Panc1 (cell line): ENCODE measurements around the gene LRRFIP1. TPM values are rescaled to one million over a fixed set of nuclear protein-coding genes. Genes with fewer than 3 reads are reported as not detected.

Source experiments
- ATAC-seq: fragments of 200-7000 bp; cut with Tn5 transposase; 2 replicates; pipeline ENCODE4 v1.9.1; 2020; ENCODE audit warnings: mild to moderate bottlenecking, moderate library complexity
- BruUV-seq: library from RNA; stranded (reverse); fragments of 400-500 nt; replicated peaks from 2 replicates; lab custom pipeline; 2021; lab: Mats Ljungman, UMichigan
- CTCF ChIA-PET: fragments of 300-600 bp; sonication (Branson Sonifier 250); formaldehyde crosslinking; loops from one replicate; lab custom pipeline; 2022; ENCODE audit warnings: antibody characterized with exemption; lab: Charles Lee
- POLR2A ChIA-PET: fragments of 300-600 bp; sonication (Branson Sonifier 250); formaldehyde crosslinking; loops from one replicate; lab custom pipeline; 2022; ENCODE audit warnings: antibody characterized with exemption; lab: Charles Lee
- DNase-seq: peaks from one replicate; pipeline ENCODE4 v3.0.0-alpha.2; 2010; ENCODE audit warnings: low read depth, low spot score
- H3K27ac ChIP-seq: 2 replicates; pipeline ENCODE4 v1.5.1; 2011; ENCODE audit warnings: mild to moderate bottlenecking, low read length, inconsistent platforms
- H3K27me3 ChIP-seq: fragments of 200-500 bp; sonication (Bioruptor generic); 2 replicates; pipeline ENCODE4 v1.6.0; 2014; ENCODE audit warnings: low read length, inconsistent platforms; ENCODE audit not compliant: control insufficient read depth, insufficient read depth
- H3K36me3 ChIP-seq: fragments of 200-500 bp; sonication (Bioruptor generic); 2 replicates; pipeline ENCODE4 v1.5.1; 2014; ENCODE audit warnings: inconsistent platforms, mild to moderate bottlenecking, low read length, moderate library complexity; ENCODE audit not compliant: control insufficient read depth, insufficient read depth
- H3K4me1 ChIP-seq: 2 replicates; pipeline ENCODE4 v1.5.1; 2011; ENCODE audit warnings: inconsistent platforms, mild to moderate bottlenecking, low read length, moderate library complexity; ENCODE audit not compliant: control insufficient read depth, insufficient read depth
- H3K4me3 ChIP-seq, 2 experiments: 2 replicates each; pipeline ENCODE4 v1.5.1; 2011 to 2012; ENCODE audit warnings: low read depth in 2 of 2, low read length in 2 of 2, mild to moderate bottlenecking in 2 of 2, inconsistent platforms in 1 of 2, moderate library complexity in 1 of 2
- H3K9me3 ChIP-seq: fragments of 200-500 bp; sonication (Bioruptor generic); 2 replicates; pipeline ENCODE4 v1.5.1; 2014; ENCODE audit warnings: low read depth, mild to moderate bottlenecking, inconsistent platforms, low read length, moderate library complexity; ENCODE audit not compliant: control insufficient read depth, insufficient read depth
- CTCF ChIP-seq: fragments of 450-650 bp; IDR thresholded peaks from 2 replicates; pipeline ENCODE4 v1.5.1; 2017; ENCODE audit warnings: mild to moderate bottlenecking
- POLR2AphosphoS5 ChIP-seq: IDR thresholded peaks from 2 replicates; pipeline ENCODE4 v1.6.1; 2012; ENCODE audit warnings: mild to moderate bottlenecking, low read depth, low read length, moderate library complexity
- REST ChIP-seq, 2 experiments: IDR thresholded peaks; 2 replicates each; pipeline ENCODE4 v1.6.1; 2011 to 2012; ENCODE audit warnings: low read depth in 2 of 2, control low read depth in 1 of 2, low read length in 1 of 2, mild to moderate bottlenecking in 1 of 2, moderate library complexity in 1 of 2; ENCODE audit not compliant: insufficient read depth in 1 of 2
- SIN3A ChIP-seq: IDR thresholded peaks from 2 replicates; pipeline ENCODE4 v1.6.1; 2012; ENCODE audit warnings: low read depth, mild to moderate bottlenecking, low read length, moderate library complexity, borderline replicate concordance; ENCODE audit not compliant: insufficient read depth
- TCF7L2 ChIP-seq: IDR thresholded peaks from 2 replicates; pipeline ENCODE4 v1.6.1; 2011; ENCODE audit warnings: mild to moderate bottlenecking, low read depth, low read length, inconsistent platforms
- in situ Hi-C: cut with HindIII; loops from 2 replicates; pipeline ENCODE4 v1.10.0; 2016; ENCODE audit warnings: low sequenced_read_pairs, low pct_unique_long_range_greater_than_20kb
- intact Hi-C: fragments of 100-400 bp; cut with micrococcal nuclease; formaldehyde crosslinking; loops from one replicate; pipeline ENCODE4 v1.10.0; 2022; ENCODE audit not compliant: unreplicated experiment
- total RNA-seq: library from RNA; stranded (reverse); gene quantifications from one replicate; pipeline ENCODE4 v1.2.1, GENCODE V29; 2021; ENCODE audit not compliant: unreplicated experiment

LRRFIP1 gene
- total RNA-seq, 1 experiment from 2014 or later: 121 TPM

- DNase-seq (no peak), ATAC-seq (peak; percentile 50)
- Histone ChIP-seq H3K27ac (peak within 1 kb of the TSS; percentile 82), H3K27me3 (no peaks in the 10 kb centered on the region), H3K9me3 (no peaks in the 10 kb centered on the region), H3K4me1 (peaks cover 39% of the 10 kb centered on the region), H3K36me3 (no peaks in the 10 kb centered on the region; the same call in 1 of the 2 replicates), H3K4me3 (peak within 1 kb of the TSS; percentile 27 to 42)
- CTCF ChIA-PET: no interaction called here
- POLR2A ChIA-PET: interaction anchor here (0.6 to 0.7 kb wide), 3 partner anchors 45 to 89 kb away, joined by 3 to 6 read pairs (median 4); no protein-coding TSS in a partner anchor
- TF ChIP-seq CTCF (no peak), REST (IDR thresholded peaks at IDR 0.05; ENCODE audit: insufficient read depth in 1 of 2, low read depth in 2 of 2, low read length in 1 of 2) (no peak), SIN3A (no peak), TCF7L2 (no peak), POLR2AphosphoS5 (no peak)
- intact Hi-C loops: loop anchor here (10.0 kb wide), 1 partner anchor 154 kb away; no protein-coding TSS in a partner anchor
- in situ Hi-C loops: no loop called here
- no TSS peak for BruUV-seq
Measured at GRCh38 chr2:237590272-237591140, 36.9 kb upstream of the LRRFIP1 start, which contains the start of gene RAB17. TSS of gene RAB17 (minus strand) at chr2:237590734. CDS start at chr2:237586154, 4,580 bp downstream.

GRCh38 chr2:237591141-237591881, 36.1 kb upstream of the LRRFIP1 start:
- H3K4me3 ChIP-seq: peak overlapping the region; percentile 27 to 42; a peak in 3 of 4 replicates
- peaks cover 39% of the 10 kb centered on the region for H3K4me1 ChIP-seq
- in situ Hi-C loops: no loop called here
- intact Hi-C loops: loop anchor here (10.0 kb wide), 1 partner anchor 153 kb away; no protein-coding TSS in a partner anchor
- no peak for TF ChIP-seq SIN3A
- TF ChIP-seq TCF7L2: no peak
- TF ChIP-seq CTCF: no peak
- TF ChIP-seq POLR2AphosphoS5: no peak
- TF ChIP-seq REST (IDR thresholded peaks at IDR 0.05; ENCODE audit: insufficient read depth in 1 of 2, low read depth in 2 of 2, low read length in 1 of 2): no peak
- H3K9me3 ChIP-seq: no peaks in the 10 kb centered on the region
- no TSS peak for BruUV-seq
- ATAC-seq (peak; percentile 12; the same call in 1 of the 2 replicates), DNase-seq (no peak)
- H3K27me3 ChIP-seq: no peaks in the 10 kb centered on the region
- POLR2A ChIA-PET: interaction anchor here (0.6 kb wide), 1 partner anchor 90 kb away, joined by 4 read pairs; no protein-coding TSS in a partner anchor
- CTCF ChIA-PET: interaction anchor here (1.3 kb wide), 1 partner anchor 9 kb away, joined by 3 read pairs; no protein-coding TSS in a partner anchor
- no peaks in the 10 kb centered on the region; the same call in 1 of the 2 replicates for H3K36me3 ChIP-seq
- peak overlapping the region; percentile 82 for H3K27ac ChIP-seq
